C4-2B (cell line): ENCODE results near the gene RBPMS2.

ENCODE experiments used
- H3K27ac ChIP-seq: fragments of 450-650 bp; 2 replicates; pipeline ENCODE4 v1.5.1; 2017
- CTCF ChIP-seq: fragments of 450-650 bp; conservative IDR thresholded peaks from 2 replicates; pipeline ENCODE4 v1.5.1; 2017; ENCODE audit warnings: mild to moderate bottlenecking
- ZFX ChIP-seq: fragments of 450-650 bp; IDR thresholded peaks from 2 replicates; pipeline ENCODE4 v1.6.1; 2017

RBPMS2 gene

GRCh38 chr15:64792282-64792681 lies 16.9 kb upstream of the RBPMS2 start:
- no peak overlapping the region for H3K27ac ChIP-seq
- TF ChIP-seq ZFX, result no peak
- TF ChIP-seq CTCF, result no peak

GRCh38 chr15:64791401-64791800 lies 16.0 kb upstream of the RBPMS2 start:
- TF ChIP-seq CTCF (no peak), ZFX (no peak)
- no peak overlapping the region for H3K27ac ChIP-seq

DNA sequence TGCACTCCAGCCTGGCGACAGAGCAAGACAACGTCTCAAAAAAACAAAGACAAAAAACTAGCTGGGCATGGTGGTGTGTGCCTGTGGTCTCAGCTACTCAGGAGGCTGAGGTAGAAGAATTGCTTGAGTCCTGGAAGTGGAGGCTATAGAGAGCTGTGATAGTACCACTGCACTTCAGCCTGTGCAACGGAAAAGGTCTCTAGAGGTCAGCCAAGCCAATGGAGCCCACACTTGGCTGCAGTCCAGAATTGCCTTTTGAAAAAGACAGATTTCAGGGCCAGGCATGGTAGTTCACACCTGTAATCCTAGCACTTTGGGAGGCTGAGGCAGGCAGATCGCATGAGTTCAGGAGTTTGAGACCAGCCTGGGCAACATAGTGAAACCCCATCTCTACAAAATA lies 8.4 kb upstream of the RBPMS2 start:
- TF ChIP-seq CTCF (no peak), ZFX (no peak)
- H3K27ac ChIP-seq, result no peak overlapping the region

DNA sequence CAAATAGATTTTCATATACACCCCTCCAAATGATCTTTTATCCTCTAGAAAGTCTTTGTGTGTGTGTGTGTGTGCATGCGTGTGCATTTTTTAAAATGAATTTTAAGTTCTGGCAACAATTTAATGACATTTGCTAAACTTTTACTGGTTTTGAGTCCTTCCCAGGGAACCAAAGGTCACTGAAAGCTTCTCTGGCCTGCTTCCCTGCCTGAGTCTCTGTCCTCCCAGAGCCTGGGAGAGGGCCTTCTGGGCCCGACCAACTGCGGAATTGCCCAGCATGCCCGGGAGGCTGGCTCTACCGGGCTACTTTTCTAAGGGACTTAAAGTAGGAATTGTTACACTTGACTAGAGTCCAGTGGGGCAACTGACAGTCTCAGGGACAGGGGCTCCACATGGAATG lies 7.4 kb upstream of the RBPMS2 start:
- no peak overlapping the region for H3K27ac ChIP-seq
- no peak for TF ChIP-seq CTCF
- no peak for TF ChIP-seq ZFX

GRCh38 chr15:64781299-64781698 lies 5.9 kb upstream of the RBPMS2 start:
- H3K27ac ChIP-seq, result no peak overlapping the region
- TF ChIP-seq CTCF (no peak), ZFX (no peak)

DNA sequence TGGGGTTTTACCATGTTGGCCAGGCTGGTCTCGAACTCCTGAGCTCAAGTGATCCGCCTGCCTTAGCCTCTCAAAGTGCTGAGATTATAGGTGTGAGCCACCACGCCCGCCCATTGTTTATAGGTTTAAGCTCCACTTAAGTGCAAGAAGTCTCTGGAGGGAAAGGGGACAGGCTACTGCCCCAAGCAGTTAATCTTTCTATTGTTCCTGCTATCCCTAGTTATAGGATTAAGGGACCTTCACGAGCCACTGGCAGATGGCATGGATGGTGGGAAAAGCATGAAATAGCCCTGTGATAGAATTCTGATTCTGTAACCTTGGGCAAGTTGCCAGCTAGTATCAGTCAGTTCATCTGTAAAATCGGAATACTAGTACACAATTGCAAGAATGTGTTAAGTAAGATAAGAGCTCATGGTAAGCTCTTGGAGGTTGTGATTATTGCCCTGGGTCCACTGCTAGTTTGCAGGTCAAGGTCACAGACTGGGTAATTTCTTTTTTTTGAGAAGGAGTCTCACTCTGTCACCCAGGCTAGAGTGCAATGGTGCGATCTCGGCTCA lies 5.3 kb upstream of the RBPMS2 start:
- TF ChIP-seq ZFX (no peak), CTCF (no peak)
- H3K27ac ChIP-seq, result no peak overlapping the region

DNA sequence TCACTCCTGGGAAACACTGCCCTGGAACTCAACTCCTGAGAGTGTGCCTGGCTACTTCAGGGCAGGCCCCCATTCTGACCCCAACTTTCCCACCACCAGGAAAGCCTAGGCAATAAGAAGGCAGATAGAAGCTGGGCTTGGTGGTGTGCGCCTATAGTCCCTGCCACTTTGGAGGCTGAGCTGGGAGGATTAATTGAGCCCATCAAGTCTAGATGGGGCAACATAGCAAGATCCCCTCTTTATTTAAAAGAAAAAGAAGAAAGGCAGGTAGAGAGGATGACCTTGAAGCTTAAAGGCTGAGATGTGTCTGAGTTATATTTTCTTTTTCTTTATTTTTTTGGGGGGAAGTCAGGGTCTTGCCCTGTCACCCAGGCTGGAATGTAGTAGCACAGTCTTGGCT lies 4.2 kb upstream of the RBPMS2 start:
- TF ChIP-seq ZFX, result no peak
- TF ChIP-seq CTCF, result no peak
- H3K27ac ChIP-seq, result no peak overlapping the region
